HepG2 (cell line): Measurements from ENCODE around the gene CTNND2. TPM values are rescaled to one million over a fixed set of nuclear protein-coding genes. Genes with fewer than 3 reads are reported as not detected.
A peak's percentile ranks its signal among the peaks of the same experiment; 100 is the strongest.
"Not testable (repeated sequence)": the region's sequence is repeated elsewhere in the genome, so short reads cannot be mapped to it uniquely, and the experiment has no call there.

Experiments used
- ATAC-seq: fragments of 200-7000 bp; cut with Tn5 transposase; 3 replicates; pipeline ENCODE4 v1.9.1; 2020; ENCODE audit warnings: mild to moderate bottlenecking, moderate library complexity
- BruUV-seq: library from RNA; stranded (reverse); fragments of 400-500 nt; replicated peaks from 2 replicates; lab custom pipeline; 2021; lab: Mats Ljungman, UMichigan
- CTCF ChIA-PET: fragments of 300-600 bp; formaldehyde crosslinking; extraction: SDS; loops from one replicate; lab custom pipeline; 2021; ENCODE audit warnings: low total read pairs, inconsistent platforms, low intra/inter-chr PET ratio; lab: Yijun Ruan, JAX
- POLR2A ChIA-PET: fragments of 350-600 bp; sonication (Branson Sonifier 250); formaldehyde crosslinking; loops from one replicate; lab custom pipeline; 2020; ENCODE audit warnings: antibody characterized with exemption, inconsistent platforms; lab: Yijun Ruan, JAX
- DNase-seq: peaks from one replicate; pipeline ENCODE4 v3.0.0-alpha.2; 2015; ENCODE audit warnings: low spot score
- FAIRE-seq: peaks from 3 replicates; lab custom pipeline; 2011; peaks lifted over from hg19 to GRCh38; lab: Jason Lieb, UNC
- H2AFZ ChIP-seq: one replicate; pipeline ENCODE4 v1.6.1; 2011; ENCODE audit warnings: low read length, inconsistent platforms
- H3K27ac ChIP-seq: fragments of 300-600 bp; 3 replicates; pipeline ENCODE4 v1.8.0; 2011; ENCODE audit warnings: mixed run types, mild to moderate bottlenecking, mixed read lengths, low read length, inconsistent platforms; ENCODE audit not compliant: insufficient read depth; ENCODE audit errors: extremely low read length
- H3K27me3 ChIP-seq, 2 experiments: fragments of 200-600 bp in 1 of 2; 2 replicates in 1 of 2; 3 replicates in 1 of 2; pipeline versions ENCODE4 v1.6.0 to v1.8.0; 2011; ENCODE audit warnings: low read length in 2 of 2, mild to moderate bottlenecking in 2 of 2, moderate library complexity in 2 of 2, inconsistent platforms in 1 of 2; ENCODE audit not compliant: insufficient read depth in 2 of 2, control insufficient read depth in 1 of 2
- H3K36me3 ChIP-seq, 2 experiments: fragments of 200-600 bp in 1 of 2; replicated peaks in 1 of 2; 2 replicates in 1 of 2; 3 replicates in 1 of 2; pipeline versions ENCODE4 v1.5.1 to v1.8.0; 2011; ENCODE audit warnings: low read length in 2 of 2, inconsistent platforms in 1 of 2; ENCODE audit not compliant: insufficient read depth in 2 of 2, control insufficient read depth in 1 of 2
- H3K4me1 ChIP-seq: 2 replicates; pipeline ENCODE4 v1.5.1; 2012; ENCODE audit warnings: low read length, inconsistent platforms; ENCODE audit not compliant: insufficient read depth
- H3K4me2 ChIP-seq: 2 replicates; pipeline ENCODE4 v1.6.0; 2011; ENCODE audit warnings: low read depth, low read length, inconsistent platforms
- H3K4me3 ChIP-seq, 3 experiments: fragments of 200-600 bp in 1 of 3; sonication (generic), shearing (Covaris generic) in 1 of 3; replicated peaks in 1 of 3; 2 replicates each; pipeline ENCODE4 v1.5.1; 2011 to 2016; ENCODE audit warnings: low read length in 3 of 3, inconsistent platforms in 2 of 3, low read depth in 2 of 3, mild to moderate bottlenecking in 2 of 3, control low read depth in 1 of 3, mixed read lengths in 1 of 3; ENCODE audit not compliant: insufficient read depth in 1 of 3
- H3K79me2 ChIP-seq: one replicate; pipeline ENCODE4 v1.6.1; 2011; ENCODE audit warnings: low read length, inconsistent platforms; ENCODE audit not compliant: insufficient read depth
- H3K9ac ChIP-seq: 2 replicates; pipeline ENCODE4 v1.6.0; 2011; ENCODE audit warnings: mild to moderate bottlenecking, low read depth, low read length, inconsistent platforms; ENCODE audit not compliant: insufficient read depth
- H3K9me3 ChIP-seq: 2 replicates; pipeline ENCODE4 v1.5.1; 2012; ENCODE audit warnings: mild to moderate bottlenecking, low read length
- H4K20me1 ChIP-seq: 2 replicates; pipeline ENCODE4 v1.6.0; 2011; ENCODE audit warnings: inconsistent platforms, mild to moderate bottlenecking, low read length, moderate library complexity; ENCODE audit not compliant: insufficient read depth
- ADNP ChIP-seq: sonication (generic); formaldehyde crosslinking; IDR thresholded peaks from 2 replicates; pipeline ENCODE4 v1.4.0; 2020; ENCODE audit warnings: missing genetic modification reagents
- WGBS: methylation state at CpG from one replicate; pipeline ENCODE4 v1.1.6; 2017; ENCODE audit warnings: low lambda C conversion rate; 5-methylcytosine and 5-hydroxymethylcytosine counted together
- in situ Hi-C: cut with HindIII; loops from 2 replicates; pipeline ENCODE4 v1.10.0; 2017; ENCODE audit warnings: low pct_unique_long_range_greater_than_20kb; ENCODE audit not compliant: extremely low pct_ligation_motif_present
- intact Hi-C: fragments of 100-400 bp; cut with micrococcal nuclease; formaldehyde crosslinking; loops from one replicate; pipeline ENCODE4 v1.10.0; 2022; ENCODE audit not compliant: unreplicated experiment
- polyA plus RNA-seq, 8 experiments: library from polyadenylated mRNA; depleted of rRNA in 3 of 8; stranded (reverse) in 7 of 8; unstranded in 1 of 8; fragments of >200 nt; fragmentation: Illumina TruSeq in 4 of 8; extraction: Trizol in 4 of 8; gene quantifications; 2 replicates each; pipeline versions ENCODE4 v1.2.1 to v1.2.3, GENCODE V29; 2011 to 2016; ENCODE audit warnings: low read depth in 4 of 8, missing spikeins in 1 of 8, mixed read lengths in 1 of 8; ENCODE audit not compliant: insufficient read depth in 1 of 8
- total RNA-seq, 5 experiments: library from RNA; depleted of rRNA; stranded (reverse); fragments of >200 nt; fragmentation: Illumina TruSeq; extraction: Trizol; gene quantifications; 2 replicates each; pipeline ENCODE4 v1.2.3, GENCODE V29; 2016; ENCODE audit warnings: low read depth in 1 of 5

Gene CTNND2
- total and polyA plus RNA-seq, 2 of the 13 experiments (the other 11 are each of a cell fraction or from before 2014, with no cell fraction given) = not detected

- Histone ChIP-seq H3K9me3 (no peaks in the 10 kb centered on the region), H3K79me2 (no peaks in the 10 kb centered on the region), H3K9ac (no peak overlapping the region), H3K4me2 (no peak overlapping the region), H4K20me1 (no peaks in the 10 kb centered on the region), H3K27me3 (no peaks in the 10 kb centered on the region), H3K4me1 (no peaks in the 10 kb centered on the region), H3K36me3 (no peaks in the 10 kb centered on the region), H3K4me3 (no peak overlapping the region), H2AFZ (no peak overlapping the region), H3K27ac (no peak overlapping the region)
- DNase-seq (peak; percentile 10), FAIRE-seq (no peak), ATAC-seq (peak; percentile 32; the same call in 1 of the 3 replicates)
- WGBS = 8% methylated on average over 7 of the region's 7 CpGs
- ChIA-PET POLR2A (no interaction called here), CTCF (no interaction called here)
- no peak for TF ChIP-seq ADNP (CRISPR knock-in tag)
- no TSS peak for BruUV-seq
- in situ Hi-C loops (no loop called here), intact Hi-C loops (no loop called here)
These were observed 584.2 kb downstream of the CTNND2 start for GRCh38 chr5:11319836-11320580.

GRCh38 chr5:11313694-11314093 lies 590.6 kb downstream of the CTNND2 start:
- 8% methylated on average over 5 of the region's 7 CpGs for WGBS
- H3K36me3 ChIP-seq, CTCF ChIA-PET, H3K9ac ChIP-seq, H3K4me3 ChIP-seq, H3K27ac ChIP-seq, H3K27me3 ChIP-seq, H4K20me1 ChIP-seq, H3K4me1 ChIP-seq, ATAC-seq, DNase-seq, POLR2A ChIA-PET, H3K79me2 ChIP-seq, in situ Hi-C loops, intact Hi-C loops, H3K4me2 ChIP-seq, FAIRE-seq, H3K9me3 ChIP-seq, BruUV-seq, H2AFZ ChIP-seq: not testable (repeated sequence)
